GM12873 (cell line): ENCODE data around the gene VWA7.

Experiments used
- CTCF ChIP-seq: IDR thresholded peaks from 2 replicates; pipeline ENCODE4 v1.5.1; 2012; ENCODE audit warnings: low read depth, mild to moderate bottlenecking, moderate library complexity, low read length, control low read depth; ENCODE audit not compliant: insufficient read depth; ENCODE audit errors: missing control alignments

Gene VWA7, protein sequence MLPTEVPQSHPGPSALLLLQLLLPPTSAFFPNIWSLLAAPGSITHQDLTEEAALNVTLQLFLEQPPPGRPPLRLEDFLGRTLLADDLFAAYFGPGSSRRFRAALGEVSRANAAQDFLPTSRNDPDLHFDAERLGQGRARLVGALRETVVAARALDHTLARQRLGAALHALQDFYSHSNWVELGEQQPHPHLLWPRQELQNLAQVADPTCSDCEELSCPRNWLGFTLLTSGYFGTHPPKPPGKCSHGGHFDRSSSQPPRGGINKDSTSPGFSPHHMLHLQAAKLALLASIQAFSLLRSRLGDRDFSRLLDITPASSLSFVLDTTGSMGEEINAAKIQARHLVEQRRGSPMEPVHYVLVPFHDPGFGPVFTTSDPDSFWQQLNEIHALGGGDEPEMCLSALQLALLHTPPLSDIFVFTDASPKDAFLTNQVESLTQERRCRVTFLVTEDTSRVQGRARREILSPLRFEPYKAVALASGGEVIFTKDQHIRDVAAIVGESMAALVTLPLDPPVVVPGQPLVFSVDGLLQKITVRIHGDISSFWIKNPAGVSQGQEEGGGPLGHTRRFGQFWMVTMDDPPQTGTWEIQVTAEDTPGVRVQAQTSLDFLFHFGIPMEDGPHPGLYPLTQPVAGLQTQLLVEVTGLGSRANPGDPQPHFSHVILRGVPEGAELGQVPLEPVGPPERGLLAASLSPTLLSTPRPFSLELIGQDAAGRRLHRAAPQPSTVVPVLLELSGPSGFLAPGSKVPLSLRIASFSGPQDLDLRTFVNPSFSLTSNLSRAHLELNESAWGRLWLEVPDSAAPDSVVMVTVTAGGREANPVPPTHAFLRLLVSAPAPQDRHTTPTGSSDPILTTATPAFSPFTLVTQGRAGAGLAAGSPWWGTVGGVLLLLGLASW

GRCh38 chr6:31776989-31777666 lies at the start of gene VWA7:
Gene VWA7 (minus strand): TSS chr6:31777328. CDS start chr6:31776779, 549 bp downstream.
- peak; percentile 18 for TF ChIP-seq CTCF

GRCh38 chr6:31826793-31827285 lies 49.7 kb upstream of the VWA7 start:
- no peak for TF ChIP-seq CTCF

GRCh38 chr6:31825553-31825952 lies 48.4 kb upstream of the VWA7 start:
- TF ChIP-seq CTCF = no peak

DNA sequence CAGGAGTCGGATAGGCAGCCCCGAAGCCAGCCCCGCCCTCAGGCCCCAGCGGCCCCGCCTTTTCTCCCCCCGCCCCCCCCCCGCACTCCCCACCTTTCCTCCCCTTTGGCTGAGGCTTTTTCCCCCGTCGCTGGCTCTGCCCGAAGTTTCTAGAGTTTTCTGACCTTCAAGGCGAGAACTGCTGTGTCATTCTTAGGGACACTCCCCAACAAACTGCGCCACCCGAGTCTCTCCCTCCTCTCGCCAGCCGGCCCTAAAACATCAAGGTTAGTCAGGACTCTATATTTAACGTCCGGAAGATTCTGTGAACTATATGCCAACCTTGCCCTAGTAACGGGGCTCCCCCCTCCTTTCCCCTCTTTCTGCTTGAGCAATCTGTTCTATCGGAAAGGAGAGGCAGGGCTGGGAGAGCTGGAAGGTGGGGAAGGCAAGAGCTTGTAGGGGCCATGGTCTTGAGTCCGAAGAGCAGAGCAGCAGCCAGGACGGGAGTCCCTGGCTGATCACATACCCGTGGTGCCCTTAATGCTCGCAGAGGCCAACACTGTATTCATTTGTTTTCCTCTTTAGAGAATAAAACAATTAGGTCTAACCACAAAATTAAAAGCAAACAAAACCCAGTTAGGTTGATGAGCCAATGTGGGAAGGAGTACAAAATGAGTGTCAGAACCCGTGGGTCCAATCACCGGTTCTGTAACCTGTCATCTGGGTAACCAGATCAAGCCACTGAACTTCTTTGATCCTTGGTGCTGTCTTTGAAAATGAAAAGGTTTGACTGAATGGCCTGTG lies 45.1 kb upstream of the VWA7 start:
- TF ChIP-seq CTCF = no peak

DNA sequence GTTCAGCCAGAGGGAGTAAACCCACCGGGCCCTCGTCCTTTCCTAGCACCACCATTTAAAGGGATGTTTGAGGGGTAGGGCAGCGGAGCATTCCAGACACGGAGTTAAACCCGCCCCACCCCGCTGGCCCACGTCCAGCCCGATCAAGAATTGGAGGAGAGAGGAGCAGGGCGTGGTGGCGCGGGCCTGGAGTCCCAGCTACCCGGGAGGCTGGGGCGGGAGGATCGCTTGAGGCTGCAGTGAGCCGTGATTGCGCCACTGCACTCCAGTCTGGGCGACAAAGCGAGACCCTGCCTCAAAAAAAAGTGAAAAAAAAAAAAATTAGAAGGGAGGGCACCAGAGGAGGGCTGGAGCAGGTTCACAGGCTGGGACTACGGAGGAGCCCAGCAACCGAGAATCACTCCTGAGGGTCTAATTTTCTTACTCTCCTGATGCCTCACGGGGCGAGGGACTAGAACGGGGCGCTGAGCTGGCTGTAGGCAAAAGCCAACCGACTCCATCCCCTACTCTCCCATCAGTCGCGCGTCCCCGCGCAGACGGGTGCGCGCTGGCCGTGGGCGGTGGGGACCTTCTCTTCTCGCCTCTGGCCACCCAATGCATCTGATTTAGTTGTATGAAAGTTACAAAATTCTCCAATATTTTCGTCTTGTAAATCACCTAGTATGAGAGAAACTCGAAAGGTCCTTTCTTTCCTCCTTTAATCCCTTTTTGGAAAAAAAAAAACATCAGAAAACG lies 44.3 kb upstream of the VWA7 start:
- TF ChIP-seq CTCF = no peak

GRCh38 chr6:31819871-31820299 lies 42.8 kb upstream of the VWA7 start:
- TF ChIP-seq CTCF = no peak
